ENCODE measurements around the gene URM1.
A peak's percentile ranks its signal among the peaks of the same experiment; 100 is the strongest.
"Not testable (repeated sequence)": the region's sequence is repeated elsewhere in the genome, so short reads cannot be mapped to it uniquely, and the experiment has no call there.

Gene URM1

DNA sequence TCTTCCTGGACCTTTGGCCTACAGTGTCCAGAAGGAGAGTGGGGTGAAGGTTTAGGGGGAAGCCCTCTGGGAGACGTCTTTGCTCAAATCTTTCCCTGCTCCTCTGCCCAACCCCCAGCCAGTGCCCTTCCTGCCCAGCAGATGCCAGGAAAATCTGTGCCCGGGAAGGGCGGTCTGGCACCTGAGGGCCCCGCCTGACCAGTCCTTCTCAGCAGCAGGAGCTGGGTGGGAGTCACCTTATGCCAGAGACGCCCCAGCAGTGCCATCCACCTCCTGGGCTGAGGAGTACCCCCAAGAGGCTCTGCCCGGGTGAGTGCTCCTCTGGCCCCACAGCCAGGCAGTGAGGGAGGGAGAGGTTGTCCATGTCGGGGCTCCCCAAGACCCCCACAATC lies 34.6 kb downstream of the URM1 start:
- DNase-seq, result no peak

GRCh38 chr9:128406848-128407391 lies 35.7 kb downstream of the URM1 start:
- DNase-seq, result peak in 2 of 56 donors; percentile 25

DNA sequence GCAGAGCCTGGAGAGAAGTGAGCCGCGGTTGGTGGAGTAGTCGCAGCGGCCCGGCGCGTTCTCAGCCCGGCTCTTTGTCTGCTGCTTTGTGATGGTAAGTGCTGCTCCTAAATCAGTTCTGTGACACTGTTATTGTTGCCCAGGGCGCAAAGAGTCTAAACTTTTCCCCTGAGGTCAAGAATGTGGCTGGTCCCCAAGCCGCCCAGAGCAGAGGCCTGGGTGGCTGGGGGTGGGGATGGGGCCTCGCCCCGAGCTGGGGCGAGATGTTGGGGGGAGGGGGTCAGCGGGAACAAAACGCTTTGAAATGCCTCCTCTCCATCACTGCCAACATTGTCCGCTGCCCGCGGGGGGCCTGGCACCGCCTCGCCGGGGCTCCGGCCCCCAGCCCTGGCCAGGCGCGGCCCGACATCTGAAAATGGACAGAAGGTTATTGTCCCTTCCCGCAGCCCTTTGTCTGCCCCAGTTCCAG lies 37.8 kb downstream of the URM1 start:
- peak in 53 of 56 donors; percentile 34 to 93 (median 78) for DNase-seq

- no peak for DNase-seq
These were observed 38.3 kb downstream of the URM1 start for GRCh38 chr9:128409450-128409849.

DNA sequence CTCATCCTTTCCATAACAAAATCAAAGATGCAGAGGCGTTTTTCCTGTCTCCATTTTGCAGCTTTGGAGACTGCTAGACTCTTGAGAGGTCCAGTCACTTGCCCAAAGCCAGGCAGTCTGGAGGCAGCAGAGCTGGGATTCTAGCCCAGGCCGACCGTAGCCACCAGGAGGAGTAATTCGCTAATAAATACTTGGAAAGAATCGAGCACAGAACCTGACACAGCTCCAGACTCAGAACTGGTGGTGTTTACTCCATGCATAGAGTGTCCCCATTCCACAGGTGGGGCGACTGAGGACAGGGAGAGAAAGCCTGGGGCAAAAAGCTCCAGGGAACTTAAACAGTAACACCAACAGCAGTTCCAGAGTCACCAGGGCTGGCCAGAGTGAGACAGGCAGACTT lies 38.8 kb downstream of the URM1 start:
- peak in 25 of 56 donors; percentile 21 to 69 (median 47) for DNase-seq

DNA sequence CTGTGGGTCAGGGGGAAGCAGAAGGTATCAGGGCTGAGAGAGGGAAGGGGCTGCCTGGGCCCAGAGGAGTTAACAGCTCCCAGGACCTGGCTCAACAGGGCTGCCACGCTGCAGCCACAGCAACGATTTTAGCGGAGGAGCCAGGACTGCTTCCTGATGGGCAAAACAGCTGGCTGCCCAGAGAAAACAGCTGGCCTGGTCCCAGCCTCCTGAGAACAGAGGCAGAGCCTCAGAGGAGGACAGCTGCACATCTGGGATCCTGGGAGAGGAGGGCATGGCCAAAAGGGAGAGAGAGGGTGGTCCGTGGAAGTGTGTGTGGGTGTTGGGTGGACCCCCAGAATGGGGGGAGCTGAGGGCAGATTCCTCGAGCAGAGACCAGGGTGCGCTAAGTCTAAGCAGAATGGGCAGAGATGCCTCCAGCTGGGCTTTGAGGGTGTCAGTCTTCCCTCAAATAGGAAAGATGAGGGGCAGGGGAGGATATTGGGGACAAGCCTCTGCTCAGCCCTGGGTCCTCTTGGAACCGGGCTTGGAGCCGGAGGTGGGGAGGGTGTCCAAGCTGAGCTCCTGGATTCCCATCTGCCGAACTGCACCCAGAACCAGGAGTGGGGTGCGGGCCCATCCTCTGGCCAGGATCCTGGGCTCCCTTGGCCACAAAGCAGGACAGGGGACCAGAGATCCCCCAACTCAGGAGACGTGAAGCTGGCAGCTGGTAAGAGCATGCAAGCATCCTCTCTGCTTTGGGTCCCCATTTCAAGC lies 40.4 kb downstream of the URM1 start:
- DNase-seq, result peak in 18 of 56 donors; percentile 27 to 66 (median 52)

GRCh38 chr9:128412120-128412790 lies 41.1 kb downstream of the URM1 start:
- peak in 55 of 56 donors; percentile 44 to 97 (median 81) for DNase-seq

- not testable (repeated sequence) for DNase-seq
These were observed 42.6 kb downstream of the URM1 start for GRCh38 chr9:128413728-128414127.

- DNase-seq, result no peak
These were observed 43.3 kb downstream of the URM1 start for GRCh38 chr9:128414461-128414860.

- DNase-seq, result no peak
These were observed 44.1 kb downstream of the URM1 start for GRCh38 chr9:128415281-128415680.

DNA sequence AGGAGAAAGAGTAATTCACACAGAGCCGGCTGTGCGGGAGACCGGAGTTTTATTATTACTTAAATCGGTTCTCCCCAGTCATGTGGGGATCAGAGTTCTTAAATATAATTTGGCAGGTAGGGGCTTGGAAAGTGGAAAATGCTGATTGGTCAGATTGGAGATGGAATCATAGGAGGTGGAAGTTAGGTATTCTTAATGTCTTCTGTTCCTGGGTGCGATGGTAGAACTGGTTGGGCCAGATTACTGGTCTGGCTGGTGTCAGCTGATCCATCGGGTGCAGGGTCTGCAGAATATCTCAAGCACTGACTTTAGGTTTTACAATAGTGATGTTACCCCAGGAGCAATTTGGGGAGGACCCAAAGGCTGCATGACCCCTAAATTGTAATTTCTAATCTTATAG lies 44.8 kb downstream of the URM1 start:
- DNase-seq, result no peak

DNA sequence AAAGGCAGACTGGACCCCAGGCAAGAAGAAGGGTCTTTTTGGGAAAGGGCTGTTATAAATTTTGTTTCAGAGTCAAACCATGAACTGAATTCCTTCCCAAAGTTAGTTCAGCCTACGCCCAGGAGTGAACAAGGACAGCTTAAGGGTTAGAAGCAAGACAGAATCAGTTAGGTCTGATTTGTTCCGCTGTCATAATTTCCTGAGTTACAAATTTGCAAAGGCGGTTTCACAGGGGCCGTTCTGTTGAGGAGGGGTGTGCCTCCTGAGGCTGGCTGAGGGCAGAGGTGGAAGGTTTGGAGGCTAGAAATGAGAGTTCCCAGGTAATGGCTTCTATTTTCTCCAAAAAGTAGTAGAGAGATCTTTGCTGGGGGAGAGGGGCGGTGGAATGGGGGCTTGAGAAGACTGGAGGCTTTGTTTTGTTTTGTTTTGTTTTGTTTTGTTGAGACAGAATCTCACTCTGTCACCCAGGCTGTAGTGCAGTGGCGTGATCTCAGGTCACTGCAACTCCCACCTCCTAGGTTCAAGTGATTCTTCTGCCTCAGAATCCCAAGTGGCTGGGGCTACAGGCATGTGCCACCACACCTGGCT lies 45.4 kb downstream of the URM1 start:
- peak in 1 of 56 donors; percentile 20 for DNase-seq

- peak in 9 of 56 donors; percentile 15 to 45 (median 31) for DNase-seq
These were observed 48.1 kb downstream of the URM1 start for GRCh38 chr9:128419061-128419925.

DNA sequence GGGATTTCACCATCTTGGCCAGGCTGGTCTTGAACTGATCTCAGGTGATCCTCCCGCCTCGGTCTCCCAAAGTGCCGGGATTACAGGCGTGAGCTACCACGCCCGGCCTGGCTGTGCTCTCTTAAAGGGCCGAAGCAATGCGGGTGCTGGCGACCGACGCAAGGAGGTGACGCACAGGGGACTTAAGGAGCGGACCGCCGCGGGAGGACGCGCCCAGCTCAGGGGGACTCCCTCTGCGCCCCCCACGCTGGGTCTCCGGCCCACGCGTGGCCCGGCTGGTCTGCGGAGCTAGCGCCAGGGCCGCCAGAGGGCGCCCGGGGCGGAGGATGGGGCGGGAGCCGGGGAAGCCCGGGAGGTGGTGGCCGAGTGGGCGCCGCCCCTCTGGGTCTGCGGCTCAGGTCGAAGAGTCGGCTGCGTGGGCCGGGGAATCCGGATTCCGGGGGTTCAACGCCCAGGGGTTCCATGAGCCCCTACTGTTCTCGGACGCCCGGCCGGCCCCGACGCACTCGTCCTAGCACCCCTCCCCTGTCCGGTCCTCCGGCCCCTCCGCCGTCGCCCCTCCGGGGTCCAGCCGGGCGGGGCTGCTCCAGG lies 49.0 kb downstream of the URM1 start:
- peak in 34 of 56 donors; percentile 25 to 78 (median 51) for DNase-seq

DNA sequence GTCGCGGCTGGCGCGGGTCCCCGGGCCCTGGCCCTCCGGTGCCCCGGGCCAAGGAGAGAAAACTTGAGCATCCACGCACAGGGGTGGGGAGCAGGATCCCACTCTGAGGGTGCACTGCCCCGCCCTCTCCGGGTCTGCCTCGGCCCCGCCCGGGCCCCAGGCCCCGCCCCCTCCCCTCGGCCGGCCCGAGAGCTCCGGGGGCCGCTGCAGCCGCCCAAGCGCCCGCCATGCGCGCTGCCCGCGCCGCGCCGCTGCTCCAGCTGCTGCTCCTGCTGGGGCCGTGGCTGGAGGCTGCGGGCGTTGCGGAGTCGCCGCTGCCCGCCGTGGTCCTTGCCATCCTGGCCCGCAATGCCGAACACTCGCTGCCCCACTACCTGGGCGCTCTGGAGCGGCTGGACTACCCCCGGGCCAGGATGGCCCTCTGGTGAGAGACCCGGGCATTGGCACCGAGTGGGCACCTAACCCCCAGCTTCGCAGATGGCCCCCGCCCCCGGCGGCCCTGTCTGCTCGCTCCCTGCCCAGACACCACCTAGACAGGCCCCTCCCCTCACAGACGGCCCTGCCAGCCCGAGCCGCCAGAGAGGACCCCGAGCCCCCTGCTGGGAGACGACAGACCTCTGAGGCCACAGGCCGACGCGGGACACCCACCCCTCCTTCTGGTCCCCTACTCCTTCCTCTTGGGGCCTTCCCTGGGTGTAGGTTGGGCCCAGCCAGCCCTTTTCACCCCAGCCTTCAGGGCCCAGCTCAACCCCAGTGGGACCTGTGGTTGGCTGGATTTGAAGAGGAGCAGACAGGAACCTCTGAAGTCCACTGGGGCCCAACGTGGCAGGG lies 49.7 kb downstream of the URM1 start, which contains the start of gene CERCAM:
CERCAM (plus strand) TSS at position 207 of the 831 bp plus-strand sequence; CDS start at position 228, 21 bp downstream.
- DNase-seq, result peak in 32 of 56 donors; percentile 17 to 78 (median 47)

GRCh38 chr9:128421482-128421996 lies 50.4 kb downstream of the URM1 start:
- DNase-seq, result no peak

DNA sequence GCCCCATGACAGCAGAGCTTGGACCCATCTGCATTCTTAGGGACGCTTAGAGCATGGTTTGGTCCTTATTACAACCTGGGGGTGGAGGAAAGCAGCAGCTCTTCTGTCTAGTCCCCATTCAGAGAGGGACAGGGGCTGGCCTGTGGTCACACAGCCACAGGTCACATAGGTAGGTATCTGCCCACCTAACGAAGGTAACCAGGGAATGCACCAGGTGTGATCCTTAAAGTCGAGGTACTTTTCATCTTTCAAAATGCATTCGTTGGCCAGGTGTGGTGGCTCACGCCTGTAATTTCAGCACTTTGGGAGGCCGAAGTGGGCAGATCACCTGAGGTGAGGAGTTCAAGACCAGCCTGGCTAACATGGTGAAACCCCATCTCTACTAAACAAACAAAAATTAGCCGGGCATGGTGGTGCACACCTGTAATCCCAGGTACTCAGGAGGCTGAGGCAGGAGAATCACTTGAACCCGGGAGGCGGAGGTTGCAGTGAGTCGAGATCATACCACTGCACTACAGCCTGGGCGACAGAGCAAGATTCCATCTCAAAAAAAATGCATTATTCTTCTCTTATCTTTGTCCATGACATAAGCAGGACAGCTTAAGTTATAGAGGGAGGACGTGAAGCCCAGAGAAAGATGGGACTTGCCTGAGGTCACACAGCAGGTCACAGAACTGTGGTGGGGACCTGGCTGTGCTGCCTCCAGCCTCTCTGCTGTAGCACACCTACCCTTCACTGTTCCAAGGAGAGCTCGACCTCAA lies 51.0 kb downstream of the URM1 start:
- not testable (repeated sequence) for DNase-seq

DNA sequence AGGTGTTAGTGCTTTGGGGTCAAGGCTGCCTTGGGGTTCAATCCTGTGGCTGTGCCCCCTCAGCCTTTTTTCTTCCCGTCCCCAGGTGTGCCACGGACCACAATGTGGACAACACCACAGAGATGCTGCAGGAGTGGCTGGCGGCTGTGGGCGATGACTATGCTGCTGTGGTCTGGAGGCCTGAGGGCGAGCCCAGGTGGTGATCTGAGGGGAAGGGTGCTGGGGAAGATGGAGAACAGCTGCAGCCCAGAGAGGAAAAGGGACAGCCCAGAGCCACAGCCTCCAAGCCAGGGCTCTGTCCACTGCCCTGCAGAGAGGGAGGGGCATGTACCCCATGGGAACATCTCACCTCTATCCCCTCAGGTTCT lies 51.6 kb downstream of the URM1 start:
- DNase-seq, result no peak

Data from amygdala (tissue), 56 donors.